Osteocyte (in vitro differentiated cells): Measurements from ENCODE around the gene RUSF1. TPM values are rescaled to one million over a fixed set of nuclear protein-coding genes. Genes with fewer than 3 reads are reported as not detected.

Source experiments
- DNase-seq: peaks from one replicate; pipeline ENCODE4 v3.0.0; 2021; ENCODE audit warnings: mixed read lengths; ENCODE audit not compliant: unreplicated experiment; ENCODE audit errors: extremely low spot score
- H3K27ac Mint-ChIP-seq: one replicate; pipeline ENCODE4 v1.8.0; 2021; ENCODE audit warnings: mild to moderate bottlenecking, mixed read lengths; ENCODE audit not compliant: unreplicated experiment
- H3K27me3 Mint-ChIP-seq: one replicate; pipeline ENCODE4 v1.8.0; 2021; ENCODE audit warnings: mixed read lengths; ENCODE audit not compliant: unreplicated experiment
- H3K36me3 Mint-ChIP-seq: one replicate; pipeline ENCODE4 v1.8.0; 2021; ENCODE audit warnings: mixed read lengths; ENCODE audit not compliant: unreplicated experiment
- H3K4me1 Mint-ChIP-seq: one replicate; pipeline ENCODE4 v1.8.0; 2021; ENCODE audit warnings: mixed read lengths; ENCODE audit not compliant: unreplicated experiment
- H3K4me3 Mint-ChIP-seq: one replicate; pipeline ENCODE4 v1.8.0; 2021; ENCODE audit warnings: mild to moderate bottlenecking, moderate library complexity, mixed read lengths; ENCODE audit not compliant: unreplicated experiment
- H3K9me3 Mint-ChIP-seq: one replicate; pipeline ENCODE4 v1.8.0; 2021; ENCODE audit warnings: mixed read lengths; ENCODE audit not compliant: unreplicated experiment
- total RNA-seq: library from RNA; stranded (reverse); gene quantifications from 2 replicates; pipeline ENCODE4 v1.2.1, GENCODE V29; 2021
- TF ChIP-seq, protein P1 (sequence below): fragments of 200-600 bp; sonication (generic); IDR thresholded peaks from 2 replicates; pipeline ENCODE4 v1.5.0; 2021; ENCODE audit warnings: antibody characterized with exemption, mild to moderate bottlenecking, moderate library complexity

The RUSF1 gene
- total RNA-seq, 1 donor from 2014 or later: 72.5 TPM

DNA sequence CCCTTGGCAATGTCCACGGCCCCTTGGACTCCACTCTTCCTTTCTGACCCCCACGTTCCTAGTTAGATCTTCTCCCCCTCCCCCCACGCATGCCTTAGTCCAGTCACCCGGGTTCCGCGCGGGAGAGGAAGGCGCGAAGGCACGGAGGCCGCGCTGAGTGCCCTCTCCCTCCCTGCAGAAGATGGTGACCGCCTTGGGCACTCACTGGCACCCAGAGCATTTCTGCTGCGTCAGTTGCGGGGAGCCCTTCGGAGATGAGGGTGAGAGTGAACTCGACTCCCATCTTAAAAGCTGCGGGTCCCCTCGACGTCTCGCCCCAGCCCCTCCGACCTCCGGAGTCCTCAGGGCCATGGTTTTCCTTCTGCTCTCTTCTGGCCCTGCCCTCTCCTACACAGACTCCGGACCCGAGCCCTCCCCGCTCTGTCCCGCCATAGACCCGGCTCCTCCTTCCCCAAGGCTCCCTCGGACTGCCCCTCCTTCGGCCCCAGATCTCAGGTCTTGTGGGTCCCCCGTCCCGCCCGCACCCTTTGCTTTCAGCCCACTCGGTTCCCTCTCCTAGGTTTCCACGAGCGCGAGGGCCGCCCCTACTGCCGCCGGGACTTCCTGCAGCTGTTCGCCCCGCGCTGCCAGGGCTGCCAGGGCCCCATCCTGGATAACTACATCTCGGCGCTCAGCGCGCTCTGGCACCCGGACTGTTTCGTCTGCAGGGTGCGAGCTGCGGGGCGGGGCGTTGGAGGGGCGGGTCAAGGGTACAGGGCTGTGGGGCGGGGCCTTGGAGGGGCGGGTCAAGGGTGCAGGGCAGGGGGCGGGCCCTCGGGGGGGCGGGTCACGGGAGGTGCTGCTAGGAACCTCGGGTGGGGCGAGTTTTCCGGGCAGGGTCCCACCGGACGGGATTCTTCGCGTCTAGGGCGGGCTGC lies 31.6 kb downstream of the RUSF1 start:
- H3K4me3 Mint-ChIP-seq: no peak overlapping the region
- H3K9me3 Mint-ChIP-seq: no peaks in the 10 kb centered on the region
- H3K4me1 Mint-ChIP-seq: peaks cover 29% of the 10 kb centered on the region
- H3K27me3 Mint-ChIP-seq: no peaks in the 10 kb centered on the region
- DNase-seq: no peak
- no peak overlapping the region for H3K27ac Mint-ChIP-seq
- TF ChIP-seq, protein P1, sequence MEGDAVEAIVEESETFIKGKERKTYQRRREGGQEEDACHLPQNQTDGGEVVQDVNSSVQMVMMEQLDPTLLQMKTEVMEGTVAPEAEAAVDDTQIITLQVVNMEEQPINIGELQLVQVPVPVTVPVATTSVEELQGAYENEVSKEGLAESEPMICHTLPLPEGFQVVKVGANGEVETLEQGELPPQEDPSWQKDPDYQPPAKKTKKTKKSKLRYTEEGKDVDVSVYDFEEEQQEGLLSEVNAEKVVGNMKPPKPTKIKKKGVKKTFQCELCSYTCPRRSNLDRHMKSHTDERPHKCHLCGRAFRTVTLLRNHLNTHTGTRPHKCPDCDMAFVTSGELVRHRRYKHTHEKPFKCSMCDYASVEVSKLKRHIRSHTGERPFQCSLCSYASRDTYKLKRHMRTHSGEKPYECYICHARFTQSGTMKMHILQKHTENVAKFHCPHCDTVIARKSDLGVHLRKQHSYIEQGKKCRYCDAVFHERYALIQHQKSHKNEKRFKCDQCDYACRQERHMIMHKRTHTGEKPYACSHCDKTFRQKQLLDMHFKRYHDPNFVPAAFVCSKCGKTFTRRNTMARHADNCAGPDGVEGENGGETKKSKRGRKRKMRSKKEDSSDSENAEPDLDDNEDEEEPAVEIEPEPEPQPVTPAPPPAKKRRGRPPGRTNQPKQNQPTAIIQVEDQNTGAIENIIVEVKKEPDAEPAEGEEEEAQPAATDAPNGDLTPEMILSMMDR: no peak
- H3K36me3 Mint-ChIP-seq: peaks cover 26% of the 10 kb centered on the region

DNA sequence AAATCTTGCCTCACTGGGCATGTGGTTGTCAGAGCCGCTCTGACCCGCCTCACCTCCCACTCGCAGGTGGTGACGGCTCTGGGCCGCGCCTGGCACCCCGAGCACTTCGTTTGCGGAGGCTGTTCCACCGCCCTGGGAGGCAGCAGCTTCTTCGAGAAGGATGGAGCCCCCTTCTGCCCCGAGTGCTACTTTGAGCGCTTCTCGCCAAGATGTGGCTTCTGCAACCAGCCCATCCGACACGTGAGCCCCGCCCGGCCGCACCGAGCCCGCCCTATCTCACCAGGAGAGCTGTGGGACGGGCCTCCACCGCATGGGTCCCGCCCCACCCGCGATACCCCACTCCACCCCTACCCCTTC lies 32.3 kb downstream of the RUSF1 start:
- H3K4me3 Mint-ChIP-seq: no peak overlapping the region
- DNase-seq: no peak
- H3K27me3 Mint-ChIP-seq: no peaks in the 10 kb centered on the region
- peaks cover 34% of the 10 kb centered on the region for H3K4me1 Mint-ChIP-seq
- H3K36me3 Mint-ChIP-seq: peaks cover 26% of the 10 kb centered on the region
- H3K27ac Mint-ChIP-seq: no peak overlapping the region
- TF ChIP-seq, protein P1: no peak
- H3K9me3 Mint-ChIP-seq: no peaks in the 10 kb centered on the region

DNA sequence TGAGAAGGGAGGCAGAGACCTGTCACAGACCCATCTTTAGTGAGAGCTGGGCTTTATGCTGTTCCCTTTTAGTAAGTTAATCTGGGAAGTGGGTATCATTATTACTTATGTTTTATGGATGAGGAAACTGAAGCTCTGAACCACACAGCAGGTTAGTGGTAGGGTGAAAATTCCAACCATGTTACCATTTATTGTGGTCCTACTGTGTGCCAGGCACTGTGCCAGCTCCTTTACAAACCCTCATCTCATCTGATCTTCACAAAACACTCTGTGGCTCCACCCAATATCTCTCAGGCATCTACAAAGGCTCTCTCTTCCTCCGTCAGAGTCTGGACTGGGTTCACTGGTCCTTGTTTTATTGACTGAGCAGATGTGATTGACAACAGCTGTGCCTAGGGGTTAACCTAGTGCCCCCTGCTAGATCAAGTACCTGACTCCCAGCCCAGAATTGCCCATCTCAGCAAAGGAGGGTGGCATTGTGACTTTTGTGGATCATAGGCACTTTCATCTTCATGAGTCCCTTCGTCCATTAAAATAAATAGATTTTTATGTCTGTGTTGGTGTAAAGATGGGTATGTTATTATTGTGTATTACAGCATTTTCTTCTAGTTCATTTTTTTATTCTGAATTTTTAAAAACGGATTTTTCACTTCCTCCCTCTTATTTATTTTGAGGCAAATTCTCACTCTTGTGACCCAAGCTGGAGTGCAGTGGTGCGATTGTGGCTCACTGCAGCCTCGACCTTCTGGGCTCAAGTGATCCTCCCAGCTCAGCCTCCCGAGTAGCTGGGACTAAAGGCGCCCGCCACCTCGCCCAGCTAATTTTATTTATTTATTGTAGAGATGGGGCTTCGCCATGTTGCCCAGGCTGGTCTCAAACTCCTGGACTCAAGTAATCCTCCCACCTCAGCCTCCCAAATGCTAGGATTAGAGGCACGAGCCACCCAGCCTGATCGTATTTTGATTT lies 33.1 kb downstream of the RUSF1 start:
- TF ChIP-seq, protein P1: no peak
- Mint-ChIP-seq H3K36me3 (peaks cover 26% of the 10 kb centered on the region), H3K27me3 (no peaks in the 10 kb centered on the region), H3K9me3 (no peaks in the 10 kb centered on the region), H3K4me3 (no peak overlapping the region), H3K27ac (peak overlapping the region; percentile 31), H3K4me1 (peaks cover 35% of the 10 kb centered on the region)
- DNase-seq: no peak

DNA sequence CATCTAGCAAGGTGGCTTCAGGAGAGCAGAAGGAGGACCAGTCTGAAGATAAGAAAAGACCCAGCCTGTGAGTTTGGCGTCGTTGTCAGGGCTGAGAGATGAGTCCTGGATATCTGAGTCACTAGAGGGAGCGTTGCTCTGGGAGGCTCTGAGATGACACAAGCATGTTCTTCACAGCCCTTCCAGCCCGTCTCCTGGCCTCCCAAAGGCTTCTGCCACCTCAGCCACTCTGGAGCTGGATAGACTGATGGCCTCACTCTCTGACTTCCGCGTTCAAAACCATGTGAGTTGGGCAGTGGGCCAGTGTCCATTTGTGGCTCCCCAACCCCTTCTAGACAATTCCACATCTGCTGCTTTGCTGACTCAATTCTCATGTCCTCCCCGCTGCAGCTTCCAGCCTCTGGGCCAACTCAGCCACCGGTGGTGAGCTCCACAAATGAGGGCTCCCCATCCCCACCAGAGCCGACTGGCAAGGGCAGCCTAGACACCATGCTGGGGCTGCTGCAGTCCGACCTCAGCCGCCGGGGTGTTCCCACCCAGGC lies 33.9 kb downstream of the RUSF1 start:
- H3K9me3 Mint-ChIP-seq: no peaks in the 10 kb centered on the region
- H3K4me3 Mint-ChIP-seq: no peak overlapping the region
- peaks cover 26% of the 10 kb centered on the region for H3K36me3 Mint-ChIP-seq
- peak overlapping the region; percentile 31 for H3K27ac Mint-ChIP-seq
- no peak for DNase-seq
- TF ChIP-seq, protein P1: no peak
- H3K4me1 Mint-ChIP-seq: peaks cover 35% of the 10 kb centered on the region
- no peaks in the 10 kb centered on the region for H3K27me3 Mint-ChIP-seq
